HL-60 (cell line): Measurements from ENCODE around the gene MKI67.
"Not testable (repeated sequence)": the region's sequence is repeated elsewhere in the genome, so short reads cannot be mapped to it uniquely, and the experiment has no call there.

Experiments used
- GABPA ChIP-seq: IDR thresholded peaks from 2 replicates; pipeline ENCODE4 v1.6.1; 2012; ENCODE audit warnings: low read depth
- POLR2AphosphoS5 ChIP-seq: IDR thresholded peaks from 2 replicates; pipeline ENCODE4 v1.6.1; 2012; ENCODE audit warnings: low read depth
- TF ChIP-seq, protein P1 (sequence below): IDR thresholded peaks from one replicate; pipeline ENCODE4 v1.5.1; 2011; ENCODE audit warnings: low read length, control low read depth, inconsistent platforms; ENCODE audit not compliant: insufficient read depth
- TF ChIP-seq, protein P2 (sequence below): IDR thresholded peaks from 2 replicates; pipeline ENCODE4 v1.6.1; 2012; ENCODE audit warnings: low read depth; ENCODE audit not compliant: insufficient replicate concordance

DNA sequence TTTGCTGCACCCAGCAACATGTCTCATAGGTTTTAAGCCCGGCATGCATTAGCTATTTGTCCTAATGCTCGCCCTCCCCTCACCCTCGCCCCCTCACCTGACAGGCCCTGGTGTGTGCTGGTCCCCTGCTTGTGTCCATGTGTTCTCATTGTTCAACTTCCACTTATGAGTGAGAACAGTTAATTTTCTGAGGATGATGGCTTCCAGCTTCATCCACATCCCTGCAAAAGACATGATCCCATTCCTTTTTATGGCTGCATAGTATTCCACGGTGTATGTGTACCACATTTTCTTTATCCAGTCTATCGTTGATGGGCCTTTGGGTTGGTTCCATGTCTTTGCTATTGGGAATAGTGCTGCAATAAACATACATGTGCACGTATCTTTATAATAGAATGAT is 40.9 kb upstream of the MKI67 start:
- TF ChIP-seq, protein P1, sequence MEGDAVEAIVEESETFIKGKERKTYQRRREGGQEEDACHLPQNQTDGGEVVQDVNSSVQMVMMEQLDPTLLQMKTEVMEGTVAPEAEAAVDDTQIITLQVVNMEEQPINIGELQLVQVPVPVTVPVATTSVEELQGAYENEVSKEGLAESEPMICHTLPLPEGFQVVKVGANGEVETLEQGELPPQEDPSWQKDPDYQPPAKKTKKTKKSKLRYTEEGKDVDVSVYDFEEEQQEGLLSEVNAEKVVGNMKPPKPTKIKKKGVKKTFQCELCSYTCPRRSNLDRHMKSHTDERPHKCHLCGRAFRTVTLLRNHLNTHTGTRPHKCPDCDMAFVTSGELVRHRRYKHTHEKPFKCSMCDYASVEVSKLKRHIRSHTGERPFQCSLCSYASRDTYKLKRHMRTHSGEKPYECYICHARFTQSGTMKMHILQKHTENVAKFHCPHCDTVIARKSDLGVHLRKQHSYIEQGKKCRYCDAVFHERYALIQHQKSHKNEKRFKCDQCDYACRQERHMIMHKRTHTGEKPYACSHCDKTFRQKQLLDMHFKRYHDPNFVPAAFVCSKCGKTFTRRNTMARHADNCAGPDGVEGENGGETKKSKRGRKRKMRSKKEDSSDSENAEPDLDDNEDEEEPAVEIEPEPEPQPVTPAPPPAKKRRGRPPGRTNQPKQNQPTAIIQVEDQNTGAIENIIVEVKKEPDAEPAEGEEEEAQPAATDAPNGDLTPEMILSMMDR, result not testable (repeated sequence)
- TF ChIP-seq POLR2AphosphoS5, GABPA: not testable (repeated sequence)
- TF ChIP-seq, protein P2, sequence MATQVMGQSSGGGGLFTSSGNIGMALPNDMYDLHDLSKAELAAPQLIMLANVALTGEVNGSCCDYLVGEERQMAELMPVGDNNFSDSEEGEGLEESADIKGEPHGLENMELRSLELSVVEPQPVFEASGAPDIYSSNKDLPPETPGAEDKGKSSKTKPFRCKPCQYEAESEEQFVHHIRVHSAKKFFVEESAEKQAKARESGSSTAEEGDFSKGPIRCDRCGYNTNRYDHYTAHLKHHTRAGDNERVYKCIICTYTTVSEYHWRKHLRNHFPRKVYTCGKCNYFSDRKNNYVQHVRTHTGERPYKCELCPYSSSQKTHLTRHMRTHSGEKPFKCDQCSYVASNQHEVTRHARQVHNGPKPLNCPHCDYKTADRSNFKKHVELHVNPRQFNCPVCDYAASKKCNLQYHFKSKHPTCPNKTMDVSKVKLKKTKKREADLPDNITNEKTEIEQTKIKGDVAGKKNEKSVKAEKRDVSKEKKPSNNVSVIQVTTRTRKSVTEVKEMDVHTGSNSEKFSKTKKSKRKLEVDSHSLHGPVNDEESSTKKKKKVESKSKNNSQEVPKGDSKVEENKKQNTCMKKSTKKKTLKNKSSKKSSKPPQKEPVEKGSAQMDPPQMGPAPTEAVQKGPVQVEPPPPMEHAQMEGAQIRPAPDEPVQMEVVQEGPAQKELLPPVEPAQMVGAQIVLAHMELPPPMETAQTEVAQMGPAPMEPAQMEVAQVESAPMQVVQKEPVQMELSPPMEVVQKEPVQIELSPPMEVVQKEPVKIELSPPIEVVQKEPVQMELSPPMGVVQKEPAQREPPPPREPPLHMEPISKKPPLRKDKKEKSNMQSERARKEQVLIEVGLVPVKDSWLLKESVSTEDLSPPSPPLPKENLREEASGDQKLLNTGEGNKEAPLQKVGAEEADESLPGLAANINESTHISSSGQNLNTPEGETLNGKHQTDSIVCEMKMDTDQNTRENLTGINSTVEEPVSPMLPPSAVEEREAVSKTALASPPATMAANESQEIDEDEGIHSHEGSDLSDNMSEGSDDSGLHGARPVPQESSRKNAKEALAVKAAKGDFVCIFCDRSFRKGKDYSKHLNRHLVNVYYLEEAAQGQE, result not testable (repeated sequence)
